Measurements from ENCODE around the gene DCAF11.

Gene DCAF11

GRCh38 chr14:24113801-24114531 lies 611 bp upstream of the DCAF11 start:
- no peak for TF ChIP-seq CTCF (IDR thresholded peaks at IDR 0.05; ENCODE audit: insufficient read depth, low read depth, low read length, missing control alignments)
- peak overlapping the region; percentile 92 for H3K4me3 ChIP-seq (ENCODE audit: low read length)
- DNase-seq (ENCODE audit: low read depth) = peak; percentile 88

- no peak for DNase-seq (ENCODE audit: low read depth)
- H3K4me3 ChIP-seq (ENCODE audit: low read length) = peak overlapping the region; percentile 92
- no peak for TF ChIP-seq CTCF (IDR thresholded peaks at IDR 0.05; ENCODE audit: insufficient read depth, low read depth, low read length, missing control alignments)
These were observed 998 bp downstream of the DCAF11 start for GRCh38 chr14:24115422-24116127.

GRCh38 chr14:24116128-24116814 lies 1.7 kb downstream of the DCAF11 start:
- TF ChIP-seq CTCF (IDR thresholded peaks at IDR 0.05; ENCODE audit: insufficient read depth, low read depth, low read length, missing control alignments) = no peak
- H3K4me3 ChIP-seq (ENCODE audit: low read length) = peak overlapping the region; percentile 92

GRCh38 chr14:24117179-24117578 lies 2.6 kb downstream of the DCAF11 start:
- no peak overlapping the region for H3K4me3 ChIP-seq (ENCODE audit: low read length)
- TF ChIP-seq CTCF (IDR thresholded peaks at IDR 0.05; ENCODE audit: insufficient read depth, low read depth, low read length, missing control alignments) = no peak
- no peak for DNase-seq (ENCODE audit: low read depth)

More at GRCh38 chr14:24116128-24116814, 1.7 kb downstream of the DCAF11 start:
- no peak for DNase-seq (ENCODE audit: low read depth)

GRCh38 chr14:24119691-24120090 lies 5.1 kb downstream of the DCAF11 start:
- H3K4me3 ChIP-seq (ENCODE audit: low read length) = no peak overlapping the region
- DNase-seq (ENCODE audit: low read depth) = no peak
- no peak for TF ChIP-seq CTCF (IDR thresholded peaks at IDR 0.05; ENCODE audit: insufficient read depth, low read depth, low read length, missing control alignments)

GRCh38 chr14:24121210-24121609 lies 6.6 kb downstream of the DCAF11 start:
- TF ChIP-seq CTCF (IDR thresholded peaks at IDR 0.05; ENCODE audit: insufficient read depth, low read depth, low read length, missing control alignments) = no peak
- DNase-seq (ENCODE audit: low read depth) = no peak
- H3K4me3 ChIP-seq (ENCODE audit: low read length) = no peak overlapping the region

Data from epithelial cell of esophagus (primary cell).